ENCODE data around the gene TMEM132E. TPM values are rescaled to one million over a fixed set of nuclear protein-coding genes. Genes with fewer than 3 reads are reported as not detected.

Gene TMEM132E
- total RNA-seq, 4 donors from 2014 or later, result 0.08 TPM; not detected in 3

GRCh38 chr17:34610039-34610438 lies 30.7 kb downstream of the TMEM132E start:
- H3K36me3 ChIP-seq, result no peaks in the 10 kb centered on the region
- no peak overlapping the region for H3K4me3 ChIP-seq
- peaks cover 6% of the 10 kb centered on the region for H3K4me1 ChIP-seq
- 53% methylated on average over 5 of the region's 5 CpGs for WGBS
- no peak for DNase-seq (ENCODE audit: low spot score in 2 of 2)
- H3K27ac ChIP-seq, result no peak overlapping the region
- H3K27me3 ChIP-seq, result peaks cover 63% of the 10 kb centered on the region
- no peak for TF ChIP-seq POLR2AphosphoS5 (IDR thresholded peaks at IDR 0.05)
- TF ChIP-seq POLR2A (IDR thresholded peaks at IDR 0.05), result no peak
- no peak for TF ChIP-seq CTCF (IDR thresholded peaks at IDR 0.05)
- no peak for TF ChIP-seq EP300 (IDR thresholded peaks at IDR 0.05)
- H3K9me3 ChIP-seq, result no peaks in the 10 kb centered on the region

- Histone ChIP-seq H3K9me3 (no peaks in the 10 kb centered on the region), H3K4me1 (peaks cover 6% of the 10 kb centered on the region), H3K27ac (no peak overlapping the region), H3K36me3 (no peaks in the 10 kb centered on the region), H3K27me3 (peaks cover 63% of the 10 kb centered on the region), H3K4me3 (no peak overlapping the region)
- DNase-seq (ENCODE audit: low spot score in 2 of 2), result no peak
- TF ChIP-seq EP300 (IDR thresholded peaks at IDR 0.05), result no peak
- TF ChIP-seq CTCF (IDR thresholded peaks at IDR 0.05), result no peak
- TF ChIP-seq POLR2AphosphoS5 (IDR thresholded peaks at IDR 0.05), result no peak
- no peak for TF ChIP-seq POLR2A (IDR thresholded peaks at IDR 0.05)
- 76% methylated on average over 6 of the region's 6 CpGs for WGBS
Measured at GRCh38 chr17:34610506-34610905, 31.1 kb downstream of the TMEM132E start.

GRCh38 chr17:34613064-34614019 lies 34.0 kb downstream of the TMEM132E start:
- H3K27ac ChIP-seq, result no peak overlapping the region
- 46% methylated on average over 18 of the region's 19 CpGs for WGBS
- no peak overlapping the region for H3K4me3 ChIP-seq
- no peaks in the 10 kb centered on the region for H3K36me3 ChIP-seq
- peaks cover 54% of the 10 kb centered on the region for H3K27me3 ChIP-seq
- peaks cover 6% of the 10 kb centered on the region for H3K4me1 ChIP-seq
- TF ChIP-seq CTCF (IDR thresholded peaks at IDR 0.05) (no peak), POLR2AphosphoS5 (IDR thresholded peaks at IDR 0.05) (no peak), POLR2A (IDR thresholded peaks at IDR 0.05) (no peak)
- no peaks in the 10 kb centered on the region for H3K9me3 ChIP-seq
- no peak for DNase-seq (ENCODE audit: low spot score in 2 of 2)

- Histone ChIP-seq H3K27me3 (peaks cover 40% of the 10 kb centered on the region), H3K4me1 (peaks cover 6% of the 10 kb centered on the region), H3K9me3 (no peaks in the 10 kb centered on the region), H3K27ac (no peak overlapping the region), H3K4me3 (no peak overlapping the region), H3K36me3 (no peaks in the 10 kb centered on the region)
- no peak for TF ChIP-seq POLR2A (IDR thresholded peaks at IDR 0.05)
- TF ChIP-seq POLR2AphosphoS5 (IDR thresholded peaks at IDR 0.05), result no peak
- no peak for TF ChIP-seq EP300 (IDR thresholded peaks at IDR 0.05)
- no peak for TF ChIP-seq CTCF (IDR thresholded peaks at IDR 0.05)
- no peak for DNase-seq (ENCODE audit: low spot score in 2 of 2)
- 82% methylated on average over 1 of the region's 1 CpG for WGBS
Measured at GRCh38 chr17:34614698-34615097, 35.3 kb downstream of the TMEM132E start.

- Histone ChIP-seq H3K4me1 (peaks cover 6% of the 10 kb centered on the region), H3K27ac (no peak overlapping the region), H3K36me3 (no peaks in the 10 kb centered on the region), H3K27me3 (peaks cover 34% of the 10 kb centered on the region), H3K4me3 (no peak overlapping the region), H3K9me3 (no peaks in the 10 kb centered on the region)
- 54% methylated on average over 3 of the region's 3 CpGs for WGBS
- TF ChIP-seq POLR2AphosphoS5 (IDR thresholded peaks at IDR 0.05) (no peak), CTCF (IDR thresholded peaks at IDR 0.05) (no peak), POLR2A (IDR thresholded peaks at IDR 0.05) (no peak), EP300 (IDR thresholded peaks at IDR 0.05) (no peak)
- no peak for DNase-seq (ENCODE audit: low spot score in 2 of 2)
Measured at GRCh38 chr17:34615326-34615725, 35.9 kb downstream of the TMEM132E start.

All from suprapubic skin (tissue), 4 donors.